SK-N-SH (cell line): ENCODE data around the gene TMEM134.

Experiments used
- CTCF ChIP-seq: fragments of 200-600 bp; sonication (generic); IDR thresholded peaks from 2 replicates; pipeline ENCODE4 v1.6.1; 2017; ENCODE audit warnings: antibody characterized with exemption, mild to moderate bottlenecking, moderate library complexity
- GABPA ChIP-seq: IDR thresholded peaks from 2 replicates; pipeline ENCODE4 v1.4.0; 2012; ENCODE audit warnings: low read depth, mild to moderate bottlenecking
- GATA2 ChIP-seq: sonication (generic); formaldehyde crosslinking; IDR thresholded peaks from 2 replicates; pipeline ENCODE4 v1.5.0; 2020; ENCODE audit warnings: mild to moderate bottlenecking, missing genetic modification reagents
- MXI1 ChIP-seq: IDR thresholded peaks from 2 replicates; pipeline ENCODE4 v1.6.1; 2012; ENCODE audit warnings: mild to moderate bottlenecking, low read depth, low read length, improper control_type of control experiment
- POLR2AphosphoS5 ChIP-seq: IDR thresholded peaks from 2 replicates; pipeline ENCODE4 v1.6.1; 2012; ENCODE audit warnings: low read depth, low read length
- RCOR1 ChIP-seq: fragments of 150-350 bp; IDR thresholded peaks from 2 replicates; pipeline ENCODE4 v1.6.1; 2017; ENCODE audit warnings: antibody characterized with exemption, low read length
- RFX5 ChIP-seq: IDR thresholded peaks from 2 replicates; pipeline ENCODE4 v1.6.1; 2012; ENCODE audit warnings: mild to moderate bottlenecking, improper control_type of control experiment, low read length
- SMC3 ChIP-seq: IDR thresholded peaks from 2 replicates; pipeline ENCODE4 v1.6.1; 2012; ENCODE audit warnings: low read depth, low read length, improper control_type of control experiment
- YY1 ChIP-seq: IDR thresholded peaks from 2 replicates; pipeline ENCODE4 v1.4.0; 2012; ENCODE audit warnings: low read depth, mild to moderate bottlenecking
- TF ChIP-seq, protein P1 (sequence below): IDR thresholded peaks from 2 replicates; pipeline ENCODE4 v1.6.1; 2012; ENCODE audit warnings: mild to moderate bottlenecking, low read depth, low read length, moderate library complexity
- TF ChIP-seq, protein P2 (sequence below): IDR thresholded peaks from 2 replicates; pipeline ENCODE4 v1.4.0; 2012; ENCODE audit warnings: low read depth, borderline replicate concordance

DNA sequence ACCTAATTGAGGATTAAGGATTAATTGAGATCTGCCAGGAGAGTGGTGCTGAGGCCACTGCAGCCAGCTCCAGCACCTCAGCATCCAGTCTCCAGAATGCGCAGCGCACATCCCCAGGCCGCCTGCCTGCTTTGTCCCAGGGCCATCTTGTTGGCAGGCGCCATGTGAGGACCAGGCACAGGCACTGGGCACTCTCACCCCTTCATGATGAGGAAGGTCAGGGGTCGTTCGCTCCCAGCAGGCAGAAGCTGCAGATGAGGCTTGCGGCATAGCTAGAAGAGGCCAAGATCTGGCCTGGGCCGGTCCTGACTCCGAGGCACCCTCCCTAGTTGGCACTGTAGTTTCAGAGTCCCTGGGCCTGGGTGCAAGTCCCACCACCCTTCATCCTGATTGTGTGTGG is 47.8 kb upstream of the TMEM134 start:
- TF ChIP-seq CTCF (no peak), MXI1 (no peak), POLR2AphosphoS5 (no peak), GABPA (no peak), RFX5 (no peak), GATA2 (CRISPR knock-in tag) (no peak), RCOR1 (no peak), YY1 (no peak), SMC3 (no peak)
- TF ChIP-seq, protein P1, sequence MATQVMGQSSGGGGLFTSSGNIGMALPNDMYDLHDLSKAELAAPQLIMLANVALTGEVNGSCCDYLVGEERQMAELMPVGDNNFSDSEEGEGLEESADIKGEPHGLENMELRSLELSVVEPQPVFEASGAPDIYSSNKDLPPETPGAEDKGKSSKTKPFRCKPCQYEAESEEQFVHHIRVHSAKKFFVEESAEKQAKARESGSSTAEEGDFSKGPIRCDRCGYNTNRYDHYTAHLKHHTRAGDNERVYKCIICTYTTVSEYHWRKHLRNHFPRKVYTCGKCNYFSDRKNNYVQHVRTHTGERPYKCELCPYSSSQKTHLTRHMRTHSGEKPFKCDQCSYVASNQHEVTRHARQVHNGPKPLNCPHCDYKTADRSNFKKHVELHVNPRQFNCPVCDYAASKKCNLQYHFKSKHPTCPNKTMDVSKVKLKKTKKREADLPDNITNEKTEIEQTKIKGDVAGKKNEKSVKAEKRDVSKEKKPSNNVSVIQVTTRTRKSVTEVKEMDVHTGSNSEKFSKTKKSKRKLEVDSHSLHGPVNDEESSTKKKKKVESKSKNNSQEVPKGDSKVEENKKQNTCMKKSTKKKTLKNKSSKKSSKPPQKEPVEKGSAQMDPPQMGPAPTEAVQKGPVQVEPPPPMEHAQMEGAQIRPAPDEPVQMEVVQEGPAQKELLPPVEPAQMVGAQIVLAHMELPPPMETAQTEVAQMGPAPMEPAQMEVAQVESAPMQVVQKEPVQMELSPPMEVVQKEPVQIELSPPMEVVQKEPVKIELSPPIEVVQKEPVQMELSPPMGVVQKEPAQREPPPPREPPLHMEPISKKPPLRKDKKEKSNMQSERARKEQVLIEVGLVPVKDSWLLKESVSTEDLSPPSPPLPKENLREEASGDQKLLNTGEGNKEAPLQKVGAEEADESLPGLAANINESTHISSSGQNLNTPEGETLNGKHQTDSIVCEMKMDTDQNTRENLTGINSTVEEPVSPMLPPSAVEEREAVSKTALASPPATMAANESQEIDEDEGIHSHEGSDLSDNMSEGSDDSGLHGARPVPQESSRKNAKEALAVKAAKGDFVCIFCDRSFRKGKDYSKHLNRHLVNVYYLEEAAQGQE = no peak
- TF ChIP-seq, protein P2, sequence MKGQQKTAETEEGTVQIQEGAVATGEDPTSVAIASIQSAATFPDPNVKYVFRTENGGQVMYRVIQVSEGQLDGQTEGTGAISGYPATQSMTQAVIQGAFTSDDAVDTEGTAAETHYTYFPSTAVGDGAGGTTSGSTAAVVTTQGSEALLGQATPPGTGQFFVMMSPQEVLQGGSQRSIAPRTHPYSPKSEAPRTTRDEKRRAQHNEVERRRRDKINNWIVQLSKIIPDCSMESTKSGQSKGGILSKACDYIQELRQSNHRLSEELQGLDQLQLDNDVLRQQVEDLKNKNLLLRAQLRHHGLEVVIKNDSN = no peak
